RWPE1 (cell line): Measurements from ENCODE around the gene ASIC3.
A peak's percentile ranks its signal among the peaks of the same experiment; 100 is the strongest.

Source experiments
- CTCF ChIA-PET: fragments of 350-600 bp; sonication (Branson Sonifier 250); formaldehyde crosslinking; extraction: SDS; loops from one replicate; lab custom pipeline; 2021; lab: Yijun Ruan, JAX
- POLR2A ChIA-PET: fragments of 400-600 bp; formaldehyde crosslinking; extraction: SDS; loops from one replicate; lab custom pipeline; 2020; ENCODE audit warnings: antibody characterized with exemption; ENCODE audit not compliant: low non-redundant PET; lab: Yijun Ruan, JAX
- DNase-seq: peaks from one replicate; pipeline ENCODE4 v3.0.0; 2012; ENCODE audit warnings: low spot score
- H3K27ac ChIP-seq: fragments of 450-650 bp; 2 replicates; pipeline ENCODE4 v1.5.1; 2017
- TF ChIP-seq, protein P1 (sequence below): fragments of 450-650 bp; conservative IDR thresholded peaks from 2 replicates; pipeline ENCODE4 v1.5.1; 2017; ENCODE audit warnings: low read depth, mild to moderate bottlenecking

ASIC3 gene

DNA sequence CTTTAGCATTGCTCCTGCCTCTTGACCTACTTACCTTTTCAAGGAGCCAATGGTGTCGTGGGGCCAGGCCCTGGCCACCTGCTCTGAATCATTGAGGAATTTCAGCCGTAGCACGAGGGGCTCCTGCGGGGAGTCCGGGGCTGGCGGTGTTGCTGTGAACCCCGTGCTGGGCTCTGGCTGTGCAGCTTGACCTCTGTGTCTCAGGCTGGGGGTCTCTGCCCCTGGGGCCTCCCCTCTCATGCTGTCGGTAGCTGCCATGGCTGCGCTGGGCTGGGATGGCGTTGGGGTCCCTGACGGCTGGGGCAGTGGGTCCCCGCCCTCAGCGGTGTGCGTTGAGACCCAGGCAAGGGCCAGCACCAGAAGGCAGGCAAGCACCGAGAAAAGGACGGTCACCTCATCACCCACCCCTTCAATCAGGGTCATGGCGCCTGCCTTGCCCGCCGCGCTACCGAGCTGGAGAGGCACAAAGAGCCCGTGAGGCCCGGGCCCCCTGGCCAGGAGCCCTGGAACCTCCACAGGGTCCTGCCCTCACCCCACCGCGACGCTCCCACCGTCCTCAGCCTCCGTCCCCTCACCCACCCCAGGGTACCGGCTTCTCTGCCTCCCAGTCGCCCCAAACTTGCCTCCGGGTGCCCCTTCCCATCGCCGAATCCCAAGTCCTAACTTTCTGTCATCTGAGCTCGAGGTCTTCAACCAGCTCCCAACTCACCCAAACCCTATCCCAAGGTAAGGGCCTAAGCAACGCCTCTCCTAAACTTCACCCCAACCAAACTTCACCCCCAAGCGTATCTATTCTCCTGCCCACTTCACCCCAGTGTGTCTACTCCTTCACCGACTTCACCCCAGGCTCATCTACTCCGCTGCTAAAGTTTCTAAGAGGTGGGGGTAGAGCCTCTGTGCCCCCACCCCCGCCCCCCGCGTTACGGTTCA, 34.1 kb downstream of the ASIC3 start:
- ChIA-PET CTCF (interaction anchor here (0.7 kb wide), 1 partner anchor 64 kb away, joined by 4 read pairs; no protein-coding TSS in a partner anchor), POLR2A (no interaction called here)
- no peak for DNase-seq
- TF ChIP-seq, protein P1, sequence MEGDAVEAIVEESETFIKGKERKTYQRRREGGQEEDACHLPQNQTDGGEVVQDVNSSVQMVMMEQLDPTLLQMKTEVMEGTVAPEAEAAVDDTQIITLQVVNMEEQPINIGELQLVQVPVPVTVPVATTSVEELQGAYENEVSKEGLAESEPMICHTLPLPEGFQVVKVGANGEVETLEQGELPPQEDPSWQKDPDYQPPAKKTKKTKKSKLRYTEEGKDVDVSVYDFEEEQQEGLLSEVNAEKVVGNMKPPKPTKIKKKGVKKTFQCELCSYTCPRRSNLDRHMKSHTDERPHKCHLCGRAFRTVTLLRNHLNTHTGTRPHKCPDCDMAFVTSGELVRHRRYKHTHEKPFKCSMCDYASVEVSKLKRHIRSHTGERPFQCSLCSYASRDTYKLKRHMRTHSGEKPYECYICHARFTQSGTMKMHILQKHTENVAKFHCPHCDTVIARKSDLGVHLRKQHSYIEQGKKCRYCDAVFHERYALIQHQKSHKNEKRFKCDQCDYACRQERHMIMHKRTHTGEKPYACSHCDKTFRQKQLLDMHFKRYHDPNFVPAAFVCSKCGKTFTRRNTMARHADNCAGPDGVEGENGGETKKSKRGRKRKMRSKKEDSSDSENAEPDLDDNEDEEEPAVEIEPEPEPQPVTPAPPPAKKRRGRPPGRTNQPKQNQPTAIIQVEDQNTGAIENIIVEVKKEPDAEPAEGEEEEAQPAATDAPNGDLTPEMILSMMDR = no peak
- H3K27ac ChIP-seq = peak overlapping the region; percentile 99

DNA sequence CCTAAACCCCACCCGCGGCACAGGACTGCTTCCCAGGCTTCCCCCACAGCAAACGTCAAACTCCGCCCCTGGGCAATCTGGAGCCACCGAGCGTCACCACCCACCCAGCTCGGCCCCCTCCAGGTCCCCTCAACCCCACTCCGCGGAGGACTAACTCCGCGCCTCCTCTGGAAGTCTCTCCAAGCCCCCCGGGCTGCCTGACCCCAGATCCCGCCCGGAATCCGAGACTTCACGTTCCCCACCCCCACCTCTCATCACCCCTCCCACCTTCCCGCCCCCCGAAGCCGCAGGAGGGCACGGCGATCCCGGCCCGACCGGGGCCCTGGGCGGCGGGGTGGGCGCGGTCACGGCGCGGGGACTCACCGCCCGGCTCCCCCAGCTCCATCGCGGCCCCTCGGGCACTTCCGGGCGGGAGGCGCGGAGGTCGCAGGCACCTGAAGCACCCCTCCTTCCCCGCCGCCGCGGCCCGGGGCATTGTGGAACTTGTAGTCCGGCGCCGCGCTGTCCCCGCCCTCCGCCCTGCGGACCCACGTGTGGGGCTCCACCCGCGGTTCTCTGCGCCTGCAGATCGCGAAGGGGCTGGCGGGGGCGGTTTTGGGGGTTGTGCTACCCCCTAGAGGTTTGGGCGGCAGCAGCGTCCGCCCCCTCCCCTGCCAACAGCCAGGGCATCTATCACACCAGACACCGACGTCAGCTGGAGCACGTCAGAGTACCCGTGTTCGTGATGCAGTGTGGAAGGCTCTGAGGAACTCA, 34.9 kb downstream of the ASIC3 start, which contains the start of gene TMUB1:
Gene TMUB1, minus strand, starts transcription at position 423 of the 753 bp plus-strand sequence. CDS start 930 bp downstream, outside the sequence.
- peak within 1 kb of the TSS; percentile 99 for H3K27ac ChIP-seq
- ChIA-PET CTCF (no interaction called here), POLR2A (no interaction called here)
- peak; percentile 32 for DNase-seq
- TF ChIP-seq, protein P1 = no peak

DNA sequence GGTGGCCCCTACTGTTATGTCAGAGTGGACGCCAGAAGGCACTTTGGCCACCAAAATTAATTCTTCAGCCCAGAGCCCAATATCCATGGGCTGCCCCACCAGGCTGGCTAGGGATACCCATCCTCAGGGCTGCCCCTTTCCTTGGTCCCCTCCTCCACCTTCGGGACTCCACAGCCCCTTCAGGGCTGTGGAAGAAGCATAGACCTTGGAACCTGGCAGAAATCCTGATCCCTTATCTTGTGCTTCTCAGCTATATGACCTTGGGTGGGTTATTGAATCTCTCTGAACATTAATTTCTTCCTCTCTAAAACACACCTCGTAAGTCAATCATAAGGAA, 35.5 kb downstream of the ASIC3 start:
- CTCF ChIA-PET = no interaction called here
- peak overlapping the region; percentile 99 for H3K27ac ChIP-seq
- POLR2A ChIA-PET = no interaction called here
- TF ChIP-seq, protein P1 = no peak
- DNase-seq = no peak

DNA sequence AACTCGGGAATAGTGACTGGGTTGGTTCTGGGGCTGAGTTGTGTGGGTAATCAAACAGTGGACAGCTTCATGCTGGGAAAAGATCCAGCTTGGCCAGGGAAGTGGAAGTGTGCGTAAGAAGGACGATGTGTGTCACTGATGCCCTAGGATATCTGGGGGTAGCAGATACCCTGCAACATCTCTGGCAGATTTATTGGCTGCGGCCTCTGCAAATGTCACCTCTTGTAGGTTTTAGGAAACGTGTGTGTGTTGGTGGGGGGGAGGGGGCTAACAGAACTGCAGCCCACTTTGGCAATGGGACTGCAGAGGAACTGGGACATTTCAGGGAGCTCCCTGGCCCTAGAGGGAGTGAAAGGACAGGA, 37.0 kb downstream of the ASIC3 start:
- ChIA-PET CTCF (interaction anchor here (0.7 kb wide), 1 partner anchor 27 kb away, joined by 3 read pairs; no protein-coding TSS in a partner anchor), POLR2A (no interaction called here)
- TF ChIP-seq, protein P1 = no peak
- peak overlapping the region; percentile 90 for H3K27ac ChIP-seq
- DNase-seq = no peak

DNA sequence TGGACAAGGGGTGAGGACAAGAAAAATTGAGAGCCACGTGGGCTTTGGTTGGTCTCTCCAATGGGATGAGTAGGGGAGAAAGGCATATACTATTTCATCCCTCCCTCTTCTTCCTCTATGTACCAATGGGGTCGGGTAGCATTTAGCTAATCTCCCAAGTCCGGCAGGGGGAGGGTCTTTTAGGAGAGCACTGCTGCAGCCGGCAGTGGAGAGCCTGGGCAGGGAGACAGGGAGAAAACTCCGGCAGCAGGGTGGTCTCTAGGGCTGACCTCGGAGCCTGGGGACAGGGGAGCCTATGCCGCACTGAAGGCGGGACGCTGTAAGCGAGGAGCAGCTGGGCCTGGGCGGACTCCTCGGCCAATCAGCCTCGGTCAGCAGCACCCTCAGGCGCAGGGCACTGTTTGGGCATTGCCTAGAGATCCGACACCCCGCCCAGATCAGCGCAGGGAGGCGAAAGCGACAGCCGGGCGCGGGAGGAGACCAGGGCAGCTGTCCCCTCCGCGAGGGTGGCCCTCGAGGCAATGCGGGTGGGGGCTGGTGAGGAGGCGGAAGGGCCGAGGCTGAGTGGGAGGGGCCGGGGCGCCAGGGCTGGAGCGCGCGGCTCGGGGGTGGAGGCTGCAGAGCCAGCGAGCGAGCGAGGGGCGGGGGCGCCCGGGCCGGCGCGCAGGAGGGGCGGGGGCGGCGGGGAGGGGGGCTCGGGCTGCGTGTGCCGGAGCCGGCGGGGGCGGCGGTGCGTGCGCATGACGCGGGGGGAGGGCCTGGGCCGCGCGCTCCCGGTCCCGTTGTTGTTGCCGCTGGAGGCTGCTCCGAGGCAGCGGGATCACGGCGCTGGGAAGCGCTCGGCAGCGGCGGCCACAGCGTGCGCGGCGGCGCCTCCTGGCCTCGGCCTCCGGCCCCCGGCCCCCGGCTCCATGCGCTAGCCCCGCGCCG, 37.6 kb downstream of the ASIC3 start, which contains the start of gene AGAP3:
Gene AGAP3, plus strand, starts transcription at position 785 of the 930 bp plus-strand sequence. CDS start 267 bp downstream, outside the sequence.
- POLR2A ChIA-PET = no interaction called here
- peak; percentile 74 for DNase-seq
- TF ChIP-seq, protein P1 = no peak
- CTCF ChIA-PET = interaction anchor here (0.7 kb wide), 1 partner anchor 28 kb away, joined by 3 read pairs; no protein-coding TSS in a partner anchor
- H3K27ac ChIP-seq = peak within 1 kb of the TSS; percentile 90
